GM21360 (cell line): Measurements from ENCODE around the gene DEFB128.
"Not testable (repeated sequence)": the region's sequence is repeated elsewhere in the genome, so short reads cannot be mapped to it uniquely, and the experiment has no call there.

ENCODE experiments used
- ATAC-seq: cut with Tn5 transposase; IDR thresholded peaks from one replicate; pipeline ENCODE4 v1.9.1; 2021; ENCODE audit warnings: mild to moderate bottlenecking, moderate library complexity; ENCODE audit not compliant: unreplicated experiment

Gene DEFB128

DNA sequence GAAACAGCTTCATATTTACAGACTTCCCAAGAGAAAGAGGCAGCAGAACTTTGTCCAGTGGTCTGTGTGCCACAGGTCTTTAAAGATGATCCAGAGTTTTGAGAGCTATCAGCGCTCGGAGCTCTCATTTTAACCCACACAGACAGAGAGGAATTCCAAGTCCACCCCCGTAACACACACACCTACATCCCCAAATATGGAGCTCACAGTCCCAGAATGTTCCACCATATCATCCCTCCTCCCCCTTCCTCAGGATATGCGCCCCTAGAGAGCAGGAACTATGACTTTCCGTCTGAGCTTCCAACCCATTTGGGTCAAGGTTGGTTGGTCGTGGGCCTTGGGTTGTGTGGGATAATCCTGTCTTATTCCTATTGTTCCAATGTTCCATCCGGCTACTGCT lies at the start of gene DEFB128:
DEFB128 (minus strand) TSS at position 101 of the 400 bp plus-strand sequence; CDS start at position 13, 88 bp downstream.
- no peak for ATAC-seq

DNA sequence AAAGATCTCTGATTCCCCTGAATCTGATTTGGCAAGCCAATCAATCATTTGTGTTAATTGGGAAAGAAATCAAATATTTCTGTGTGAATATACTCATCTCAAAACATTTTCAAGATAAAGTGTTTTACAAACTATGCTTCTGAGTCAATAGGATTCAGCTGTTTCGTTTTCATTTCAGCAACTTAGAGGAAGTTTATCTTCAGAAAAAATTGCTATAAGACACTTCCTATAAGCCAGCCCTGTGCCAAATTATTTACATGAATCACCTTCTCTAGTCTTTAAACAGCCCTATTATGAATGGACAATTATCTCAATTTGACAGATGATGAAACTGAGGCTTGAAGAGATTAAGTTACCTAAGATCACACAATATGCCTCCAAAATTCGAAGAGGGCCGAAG lies 48.4 kb upstream of the DEFB128 start:
- no peak for ATAC-seq

DNA sequence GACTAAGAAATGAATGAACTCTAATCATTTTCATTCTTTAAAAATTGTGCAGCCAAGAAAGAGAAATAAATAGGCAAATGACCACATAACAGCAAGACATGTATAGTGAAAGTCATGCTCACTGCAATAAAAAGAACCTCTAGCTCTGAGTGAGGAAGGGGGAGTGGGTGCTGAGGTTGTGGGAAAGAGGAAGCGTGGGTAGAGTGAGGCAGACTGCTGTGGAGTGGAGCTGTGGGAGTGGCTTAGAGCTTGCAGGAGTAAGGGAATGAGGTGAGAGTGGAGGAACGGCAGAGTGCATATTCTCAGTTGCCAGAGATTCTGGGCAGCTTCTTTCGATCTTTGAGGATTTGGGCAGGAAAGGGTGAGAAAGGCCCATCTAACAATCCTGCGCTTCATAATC lies 48.0 kb upstream of the DEFB128 start:
- no peak for ATAC-seq

DNA sequence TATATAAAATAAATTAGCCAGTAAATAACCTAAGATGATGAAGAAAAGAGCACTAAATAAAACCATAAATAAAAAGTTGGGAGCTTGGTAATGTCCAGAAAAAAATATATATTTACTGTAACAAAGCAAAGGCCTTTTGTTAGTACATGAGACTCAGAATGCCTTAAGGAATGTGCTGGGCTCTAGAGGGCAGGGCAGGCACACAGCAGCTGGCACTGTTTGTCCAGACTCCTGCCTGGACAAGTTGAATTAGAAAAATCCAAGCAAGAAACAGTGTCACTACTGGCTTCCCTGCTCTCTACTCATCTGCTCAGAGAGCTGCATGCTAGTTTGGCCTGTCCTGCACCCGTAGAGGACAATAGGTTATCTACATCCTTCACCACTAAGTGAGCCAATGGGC lies 46.4 kb upstream of the DEFB128 start:
- no peak for ATAC-seq

DNA sequence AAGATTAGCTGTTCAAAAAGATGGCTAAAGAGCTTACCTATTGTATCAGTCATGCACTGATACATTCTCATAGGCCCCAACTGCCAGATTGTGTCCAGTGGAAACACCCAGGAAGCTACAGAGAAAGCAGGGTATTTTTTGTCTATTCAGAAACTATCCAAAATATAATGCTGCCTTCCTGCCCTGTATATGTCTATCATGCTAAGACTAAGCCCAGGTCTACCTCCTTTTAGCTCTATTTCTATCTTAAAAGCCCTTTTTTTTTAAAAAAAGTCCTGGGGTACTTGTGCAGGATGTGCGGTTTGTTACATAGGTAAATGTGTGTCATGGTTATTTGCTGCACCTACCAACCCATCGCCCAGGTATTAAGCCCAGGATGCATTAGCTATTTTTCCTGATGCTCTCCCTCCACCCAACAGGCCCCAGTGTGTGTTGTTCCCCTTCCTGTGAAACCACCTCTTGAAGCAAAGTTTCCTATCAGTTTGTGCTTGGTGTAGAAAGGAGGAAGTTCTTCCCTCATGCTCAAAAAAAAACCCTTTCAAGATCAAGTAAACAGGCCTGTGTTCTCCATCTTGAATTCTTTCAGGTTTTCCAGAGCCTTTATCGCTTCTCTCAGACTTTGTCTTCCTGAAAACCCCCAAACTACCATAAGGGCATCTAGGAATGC lies 38.1 kb upstream of the DEFB128 start:
- ATAC-seq = no peak

DNA sequence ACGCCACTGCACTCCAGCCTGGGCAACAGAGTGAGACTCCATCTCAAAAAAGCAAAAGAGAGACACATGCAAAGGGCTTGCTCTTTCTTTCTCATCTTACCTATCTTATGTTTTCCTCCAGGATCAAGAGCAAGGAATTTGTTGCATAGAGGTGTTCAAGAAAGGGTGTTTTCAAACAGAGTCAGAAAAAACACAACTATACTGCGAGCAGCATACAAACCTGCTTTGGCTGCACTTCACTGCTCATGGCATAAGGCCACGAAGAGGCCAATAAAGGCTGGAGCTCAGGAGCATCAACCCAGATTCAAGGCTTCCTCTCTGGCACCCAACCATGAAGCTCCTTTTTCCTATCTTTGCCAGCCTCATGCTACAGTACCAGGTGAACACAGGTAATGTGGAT lies 37.4 kb upstream of the DEFB128 start, which contains the start of gene DEFB129:
DEFB129 (plus strand) TSS at position 301 of the 400 bp plus-strand sequence; CDS start at position 332, 31 bp downstream.
- ATAC-seq = no peak

DNA sequence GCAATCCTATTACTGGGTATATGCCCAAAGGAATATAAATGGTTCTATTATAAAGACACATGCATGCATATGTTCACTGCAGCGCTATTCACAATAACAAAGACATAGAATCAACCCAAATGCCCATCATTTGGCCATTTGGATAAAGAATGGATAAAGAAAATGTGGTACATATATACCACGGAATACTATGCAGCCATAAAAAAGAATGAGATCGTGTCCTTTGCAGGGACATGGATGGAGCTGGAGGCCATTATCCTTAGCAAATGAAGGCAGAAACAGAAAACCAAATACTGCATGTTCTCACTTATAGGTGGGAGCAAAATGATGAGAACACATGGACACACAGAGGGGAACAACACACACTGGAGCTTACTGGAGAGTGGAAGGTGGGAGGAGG lies 36.4 kb upstream of the DEFB128 start:
- ATAC-seq = not testable (repeated sequence)

DNA sequence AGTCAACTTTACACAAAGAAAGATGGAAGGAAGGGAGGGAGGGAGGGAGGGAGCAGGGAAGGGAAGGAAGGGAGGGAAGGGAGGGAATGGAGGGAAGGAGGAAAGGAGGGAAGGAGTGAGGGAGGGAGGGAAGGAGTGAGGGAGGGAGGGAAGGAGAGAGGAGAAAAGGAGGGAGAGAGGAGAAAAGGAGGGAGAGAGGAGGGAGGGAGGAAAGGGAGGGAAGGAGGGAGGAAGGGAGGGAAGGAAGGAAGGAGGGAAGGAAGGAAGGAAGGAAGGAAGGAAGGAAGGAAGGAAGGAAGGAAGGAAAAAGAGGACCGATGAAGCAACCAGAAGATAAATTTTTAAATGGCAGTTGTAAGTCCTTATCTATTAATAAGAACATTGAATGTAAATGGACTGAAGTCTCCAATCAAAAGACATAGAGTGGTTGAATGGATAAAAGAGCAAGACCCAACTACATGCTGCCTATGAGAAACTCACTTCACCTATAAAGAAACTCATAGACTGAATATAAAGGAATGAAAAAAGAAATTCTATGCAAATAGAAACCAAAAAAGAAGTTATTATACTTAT lies 31.8 kb upstream of the DEFB128 start:
- no peak for ATAC-seq

DNA sequence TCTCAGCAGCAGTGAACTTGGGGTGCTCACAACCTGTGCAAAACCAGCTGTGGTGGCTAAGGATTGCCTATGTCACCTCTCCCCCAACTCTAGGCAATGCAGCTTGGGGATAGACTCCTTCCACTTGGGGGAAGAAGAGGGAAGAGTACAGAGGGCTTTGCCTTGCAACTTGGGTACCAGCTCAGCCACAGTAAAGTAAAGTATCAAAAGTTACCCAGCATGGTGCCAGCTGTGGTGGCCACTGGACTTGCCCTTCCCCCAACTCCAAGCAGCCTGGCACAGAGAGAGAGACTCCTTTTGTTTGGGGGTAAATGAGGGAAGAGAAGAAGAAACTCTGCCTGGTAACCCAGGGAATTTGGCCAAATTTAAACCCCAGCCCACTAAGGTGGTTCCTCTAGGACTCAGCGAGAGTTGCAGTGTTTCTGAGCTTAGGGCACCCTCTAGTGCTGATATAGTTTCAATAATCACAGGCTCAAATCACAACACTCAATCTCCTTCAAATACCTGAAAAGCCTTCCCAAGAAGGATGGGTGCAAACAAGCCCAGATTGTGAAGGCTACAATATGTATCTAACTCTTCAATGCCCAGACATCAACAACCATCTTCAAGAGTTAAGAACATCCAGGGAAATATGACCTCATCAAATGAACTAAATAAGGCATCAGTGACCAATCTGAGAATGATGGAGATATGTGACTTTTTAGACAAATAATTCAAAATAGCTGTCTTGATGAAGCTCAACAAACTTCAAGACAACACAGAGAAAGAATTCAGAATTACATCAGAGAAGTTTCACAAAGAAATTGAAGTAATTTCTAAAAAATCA lies 30.0 kb upstream of the DEFB128 start:
- no peak for ATAC-seq

DNA sequence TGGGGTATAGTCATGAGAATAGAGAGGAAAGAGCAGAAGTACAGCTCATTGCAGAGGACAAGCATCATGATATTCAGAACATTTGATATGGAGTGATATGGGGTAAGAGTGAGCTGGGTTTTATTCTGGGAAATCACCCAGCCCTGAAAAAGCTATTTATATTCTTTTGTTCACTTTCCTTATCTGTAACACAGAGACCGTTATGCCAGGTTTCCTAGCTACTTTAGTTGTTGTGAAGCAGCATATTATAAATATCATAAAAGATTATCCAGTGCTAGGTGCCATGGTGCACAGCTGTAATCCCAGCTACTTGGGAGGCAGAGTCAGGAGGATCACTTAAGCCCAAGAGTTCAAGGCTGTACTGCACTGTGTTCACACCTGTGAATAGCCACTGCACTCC lies 27.8 kb upstream of the DEFB128 start:
- ATAC-seq = no peak

DNA sequence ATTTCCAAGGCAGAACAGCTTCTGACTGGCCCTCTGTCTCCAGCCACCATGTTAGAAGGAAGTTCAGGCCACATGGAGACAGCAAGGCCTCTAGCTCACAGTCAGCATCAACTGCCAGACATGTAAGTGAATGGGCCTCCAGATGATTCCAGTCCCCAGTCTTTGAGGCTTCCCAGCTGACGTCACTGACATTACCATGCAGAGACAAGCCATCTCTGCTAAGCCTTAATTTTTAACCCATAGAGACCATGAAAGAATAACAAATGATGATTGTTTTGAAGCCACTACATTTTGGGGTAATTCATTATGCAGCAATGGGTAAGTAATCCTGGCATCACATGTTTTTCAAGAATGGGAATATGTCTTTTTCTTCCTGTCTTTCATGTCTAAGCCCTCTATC lies 26.3 kb upstream of the DEFB128 start:
- no peak for ATAC-seq

DNA sequence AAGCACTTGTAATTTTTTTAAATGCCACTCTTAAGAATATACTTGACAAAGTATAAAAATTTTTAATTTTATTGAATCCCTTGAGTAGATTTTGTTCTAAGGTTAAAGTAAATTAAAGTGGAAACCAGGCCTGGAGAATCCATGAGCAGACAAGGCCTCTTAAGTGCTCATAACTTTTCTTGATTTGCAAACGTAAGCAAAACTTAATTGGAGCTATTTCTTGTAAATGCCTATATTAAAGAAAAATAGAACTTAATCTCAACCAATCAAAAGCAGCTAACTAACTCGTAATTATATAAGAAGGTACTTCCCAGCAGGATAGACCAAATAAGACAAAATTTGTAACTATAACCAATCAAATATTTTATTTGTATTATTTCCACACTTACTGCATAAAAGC lies 24.9 kb upstream of the DEFB128 start:
- no peak for ATAC-seq

DNA sequence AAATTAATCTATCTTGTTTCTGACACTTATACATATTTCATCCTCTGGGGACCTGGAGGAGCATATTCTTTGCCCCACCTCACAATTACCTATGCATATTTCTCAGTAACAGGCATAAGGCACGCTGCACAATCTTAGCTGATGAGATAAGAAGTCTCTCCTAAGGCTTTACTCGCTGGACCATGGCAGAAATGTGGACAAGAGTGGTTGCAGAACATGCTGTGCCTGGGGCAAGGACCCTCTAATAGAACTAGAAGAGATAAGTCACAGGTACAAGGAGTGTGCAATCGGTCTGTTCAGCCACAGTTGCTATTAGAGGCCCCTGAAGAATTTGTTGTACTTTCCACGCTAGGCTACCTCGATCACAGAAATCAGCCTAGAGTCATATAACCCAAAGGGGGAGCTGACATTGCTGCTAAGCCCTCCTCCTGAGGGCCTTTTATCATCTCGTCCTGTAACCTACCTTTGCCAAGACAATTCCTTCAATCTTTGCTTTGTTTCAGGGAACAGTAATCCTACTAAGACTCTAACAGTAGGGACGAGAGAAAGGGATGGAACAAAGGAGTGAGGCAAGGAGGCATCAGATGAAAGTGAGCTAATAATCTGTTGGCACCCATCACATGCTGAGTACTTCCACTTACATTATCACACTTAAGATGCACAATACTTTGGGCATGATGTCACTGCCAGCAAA lies 21.4 kb upstream of the DEFB128 start:
- no peak for ATAC-seq

DNA sequence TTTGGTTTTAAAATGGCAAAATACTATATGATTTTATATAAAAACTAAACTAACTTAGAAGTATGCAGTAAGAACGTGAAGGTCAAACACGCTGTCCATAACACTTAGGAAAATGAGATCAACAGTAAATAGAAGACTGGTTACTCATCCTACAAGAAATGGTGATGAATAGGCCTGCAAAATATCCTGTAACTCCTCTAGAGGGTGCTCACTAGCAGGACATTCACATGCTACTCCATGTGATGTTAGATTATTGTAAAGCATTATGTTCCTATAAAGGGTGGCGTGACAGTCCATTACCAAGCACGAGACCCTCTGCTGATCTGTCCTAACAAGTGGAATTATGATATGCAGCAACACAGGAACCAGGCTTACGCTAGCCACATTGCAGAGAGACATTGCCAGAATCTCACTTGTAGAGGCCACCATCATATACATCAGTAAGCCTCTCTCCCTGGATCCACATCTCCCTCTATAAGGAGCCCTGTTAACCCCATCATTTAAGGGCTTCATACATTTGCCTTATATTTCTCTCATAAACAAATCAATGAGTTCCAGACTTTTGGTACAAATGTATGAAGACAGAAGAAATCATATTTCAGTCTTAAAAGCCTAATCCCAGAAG lies 19.5 kb upstream of the DEFB128 start:
- no peak for ATAC-seq

DNA sequence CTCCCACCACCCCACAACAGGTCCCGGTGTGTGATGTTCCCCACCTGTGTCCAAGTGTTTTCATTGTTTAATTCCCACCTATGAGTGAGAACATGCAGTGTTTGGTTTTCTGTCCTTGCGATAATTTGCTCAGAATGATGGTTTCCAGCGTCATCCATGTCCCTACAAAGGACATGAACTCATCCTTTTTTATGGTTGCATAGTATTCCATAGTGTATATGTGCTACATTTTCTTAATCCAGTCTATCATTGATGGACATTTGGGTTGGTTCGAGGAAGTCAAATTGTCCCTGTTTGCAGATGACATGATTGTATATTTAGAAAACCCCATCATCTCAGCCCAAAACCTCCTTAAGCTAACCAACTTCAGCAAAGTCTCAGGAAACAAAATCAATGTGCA lies 14.1 kb upstream of the DEFB128 start:
- not testable (repeated sequence) for ATAC-seq

DNA sequence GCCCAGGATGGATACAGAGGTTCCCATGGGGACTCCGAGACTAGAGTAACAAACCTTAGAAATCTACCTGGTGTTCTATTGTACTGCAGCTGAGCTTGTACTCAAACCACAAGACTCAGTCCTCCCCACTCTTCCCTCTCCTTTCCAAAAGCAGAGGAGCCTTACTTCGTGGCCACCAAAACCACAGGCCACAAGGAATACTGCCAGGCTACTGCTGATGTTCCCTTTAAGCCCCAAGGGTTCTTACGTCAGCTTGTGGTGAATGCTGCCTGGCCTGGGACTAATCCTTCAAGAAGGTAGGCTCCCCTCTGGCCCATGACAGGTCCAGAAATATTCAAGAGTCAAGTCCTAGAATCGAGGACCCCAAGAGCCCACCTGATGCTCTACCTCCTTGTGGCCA lies 10.5 kb upstream of the DEFB128 start:
- ATAC-seq = no peak

DNA sequence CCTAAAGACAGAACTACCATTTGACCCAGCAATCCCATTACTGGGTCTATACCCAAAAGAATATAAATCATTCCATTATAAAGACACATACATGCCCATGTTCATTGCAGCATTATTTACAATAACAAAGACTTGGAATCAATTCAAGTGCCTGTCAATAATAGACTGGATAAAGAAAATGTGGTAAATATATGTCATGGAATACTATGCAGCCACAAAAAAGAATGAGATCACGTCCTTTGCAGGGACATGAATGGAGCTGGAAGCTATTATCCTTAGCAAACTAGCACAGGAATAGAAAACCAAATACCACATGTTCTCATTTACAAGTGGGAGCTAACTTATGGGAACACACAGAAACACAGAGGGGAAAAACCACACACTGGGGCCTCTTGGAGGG lies 8.7 kb upstream of the DEFB128 start:
- ATAC-seq = no peak

DNA sequence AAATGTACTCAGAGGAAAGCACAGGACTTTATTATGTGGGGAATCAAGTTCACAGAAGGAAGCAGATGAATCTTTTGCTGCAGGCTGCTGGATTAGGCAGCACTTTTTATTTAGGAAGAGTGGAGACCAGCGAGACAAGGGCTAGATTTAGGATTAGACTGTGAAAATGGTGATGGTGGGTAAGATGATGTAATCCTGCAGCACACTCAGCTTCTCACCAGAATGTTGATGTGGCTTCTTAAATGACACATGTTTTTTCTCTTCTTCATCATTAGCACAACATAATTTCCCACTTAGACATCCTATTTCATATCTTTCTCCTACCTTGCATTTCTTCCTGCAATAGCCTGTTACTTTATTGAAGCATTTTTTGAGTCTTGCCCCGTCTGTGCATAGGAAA lies 1.8 kb downstream of the DEFB128 start:
- no peak for ATAC-seq

DNA sequence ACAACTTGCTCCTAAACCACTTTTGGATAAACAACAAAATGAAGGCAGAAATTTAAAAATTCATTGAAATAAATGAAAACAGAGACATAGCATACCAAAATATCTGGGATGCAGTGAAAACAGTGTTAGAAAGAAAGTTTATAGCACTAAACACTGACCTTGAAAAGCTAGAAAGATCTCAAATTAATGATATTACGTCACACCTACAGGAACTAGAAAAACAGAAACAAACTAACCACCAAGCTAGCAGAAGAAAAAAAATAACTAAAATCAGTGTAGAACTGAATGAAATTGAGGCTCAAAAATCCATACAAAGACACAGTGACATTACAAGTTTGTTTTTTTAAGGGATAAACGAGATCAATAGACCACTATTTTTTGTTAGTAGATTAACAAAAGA lies 5.2 kb downstream of the DEFB128 start:
- no peak for ATAC-seq

DNA sequence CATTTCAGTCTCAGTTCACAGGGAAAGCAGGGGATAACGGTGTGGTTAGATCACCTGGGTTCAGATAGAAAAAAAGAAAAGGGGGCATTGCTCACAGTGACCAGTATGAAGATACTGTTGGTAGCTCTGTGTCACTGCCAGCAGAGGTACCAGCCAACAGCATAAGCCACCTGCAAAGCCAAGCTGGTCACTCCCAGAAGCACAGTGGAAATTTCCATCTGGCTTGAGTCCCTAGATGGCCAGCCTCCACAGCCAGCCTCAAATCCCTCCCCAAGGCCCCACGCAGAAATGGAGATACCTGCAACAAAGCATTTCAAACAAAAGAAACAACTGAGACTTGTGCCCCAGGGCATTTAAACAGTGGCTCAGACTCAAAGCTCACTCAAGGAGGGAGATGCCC lies 20.6 kb downstream of the DEFB128 start:
- no peak for ATAC-seq

DNA sequence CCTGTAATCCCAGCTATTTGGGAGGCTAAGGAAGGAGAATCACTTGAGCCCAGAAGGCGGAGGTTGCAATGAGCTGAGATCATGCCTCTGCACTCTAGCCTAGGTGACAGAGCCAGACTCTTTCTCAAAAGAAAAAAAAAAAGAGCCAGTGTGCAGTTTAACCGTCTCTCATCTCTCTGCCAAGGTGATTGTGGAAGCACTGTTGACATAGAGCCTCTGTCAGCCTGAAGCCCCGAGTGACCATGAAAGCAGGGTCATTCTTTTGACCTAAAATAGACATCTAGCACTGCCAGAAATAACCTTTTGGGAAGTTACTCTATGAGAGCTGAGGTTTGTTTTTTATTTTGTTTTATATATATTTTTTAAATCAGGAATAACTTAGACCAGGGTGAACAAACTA lies 24.9 kb downstream of the DEFB128 start:
- ATAC-seq = no peak
